ENCODE measurements around the gene GJC1. TPM values are rescaled to one million over a fixed set of nuclear protein-coding genes. Genes with fewer than 3 reads are reported as not detected.
"Not testable (repeated sequence)": the region's sequence is repeated elsewhere in the genome, so short reads cannot be mapped to it uniquely, and the experiment has no call there.

The GJC1 gene
- total and polyA plus RNA-seq, 5 donors = 20.8 to 64.0 (median 44.9) TPM

- H3K4me3 ChIP-seq (ENCODE audit: low read length); intact Hi-C loops (cut with DNase I); H3K4me1 ChIP-seq (ENCODE audit: control insufficient read depth, insufficient read depth, low read length); DNase-seq; H3K27ac ChIP-seq (ENCODE audit: low read length); ATAC-seq; H3K27me3 ChIP-seq (ENCODE audit: control insufficient read depth, insufficient read depth); H3K9me3 ChIP-seq (ENCODE audit: control insufficient read depth, low read length): not testable (repeated sequence)
- WGBS = 96% methylated on average over 9 of the region's 9 CpGs
Observed at GRCh38 chr17:44825236-44825635, 4.9 kb downstream of the GJC1 start.

DNA sequence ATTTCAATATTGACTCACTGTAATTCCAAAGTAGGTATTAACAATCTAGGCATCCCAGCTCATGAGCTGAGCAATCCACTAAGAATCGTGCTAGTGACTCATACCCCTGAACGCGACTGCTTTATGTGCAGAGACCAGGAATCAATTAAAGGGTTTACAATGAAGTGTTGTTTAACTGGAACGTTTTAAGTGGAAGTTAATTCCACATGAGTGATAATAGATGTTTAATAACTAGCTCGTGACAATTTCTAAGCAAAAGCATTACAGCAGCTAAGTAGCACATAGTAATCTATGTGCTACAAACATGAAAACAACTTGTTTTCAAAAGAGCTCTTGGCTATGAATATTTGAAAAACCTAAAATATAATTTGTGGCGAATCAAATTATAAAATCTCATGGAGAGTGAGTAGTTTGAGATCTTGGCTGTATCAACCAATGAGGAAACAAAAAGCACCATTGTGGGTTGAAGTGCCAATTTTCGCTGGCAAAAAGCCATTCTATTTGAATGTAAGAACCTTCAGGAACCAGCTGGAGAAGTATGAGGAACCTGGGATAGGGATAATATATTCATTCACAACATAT is 9.4 kb downstream of the GJC1 start:
- Histone ChIP-seq H3K4me3 (ENCODE audit: low read length) (no peak overlapping the region), H3K4me1 (ENCODE audit: control insufficient read depth, insufficient read depth, low read length) (peaks cover 2% of the 10 kb centered on the region), H3K27me3 (ENCODE audit: control insufficient read depth, insufficient read depth) (no peaks in the 10 kb centered on the region), H3K9me3 (ENCODE audit: control insufficient read depth, low read length) (no peaks in the 10 kb centered on the region), H3K27ac (ENCODE audit: low read length) (peak overlapping the region; percentile 52)
- 36% methylated on average over 7 of the region's 7 CpGs for WGBS
- intact Hi-C loops (cut with DNase I) = no loop called here
- no peak for ATAC-seq
- no peak for DNase-seq

- H3K4me1 ChIP-seq (ENCODE audit: control insufficient read depth, insufficient read depth, low read length) = not testable (repeated sequence)
Observed at GRCh38 chr17:44818508-44818907, 11.6 kb downstream of the GJC1 start.

GRCh38 chr17:44812263-44812662 is 17.8 kb downstream of the GJC1 start:
- intact Hi-C loops (cut with DNase I) = no loop called here
- Histone ChIP-seq H3K27me3 (ENCODE audit: control insufficient read depth, insufficient read depth) (no peaks in the 10 kb centered on the region), H3K4me3 (ENCODE audit: low read length) (no peak overlapping the region), H3K4me1 (ENCODE audit: control insufficient read depth, insufficient read depth, low read length) (peaks cover 2% of the 10 kb centered on the region), H3K9me3 (ENCODE audit: control insufficient read depth, low read length) (no peaks in the 10 kb centered on the region), H3K27ac (ENCODE audit: low read length) (no peak overlapping the region)
- no peak for ATAC-seq
- no peak for DNase-seq
- WGBS = 46% methylated on average over 4 of the region's 4 CpGs

More at GRCh38 chr17:44818508-44818907, 11.6 kb downstream of the GJC1 start:
- H3K4me3 ChIP-seq (ENCODE audit: low read length); DNase-seq; H3K27ac ChIP-seq (ENCODE audit: low read length); H3K9me3 ChIP-seq (ENCODE audit: control insufficient read depth, low read length); ATAC-seq; intact Hi-C loops (cut with DNase I); H3K27me3 ChIP-seq (ENCODE audit: control insufficient read depth, insufficient read depth): not testable (repeated sequence)
- WGBS = 85% methylated on average over 6 of the region's 6 CpGs

GRCh38 chr17:44808656-44809388 is 21.3 kb downstream of the GJC1 start:
- H3K4me3 ChIP-seq (ENCODE audit: low read length); ATAC-seq; H3K27me3 ChIP-seq (ENCODE audit: control insufficient read depth, insufficient read depth); H3K9me3 ChIP-seq (ENCODE audit: control insufficient read depth, low read length); intact Hi-C loops (cut with DNase I); H3K4me1 ChIP-seq (ENCODE audit: control insufficient read depth, insufficient read depth, low read length); H3K27ac ChIP-seq (ENCODE audit: low read length); DNase-seq: not testable (repeated sequence)
- WGBS = 96% methylated on average over 9 of the region's 9 CpGs

GRCh38 chr17:44808156-44808555 is 21.9 kb downstream of the GJC1 start:
- no peak overlapping the region for H3K27ac ChIP-seq (ENCODE audit: low read length)
- ATAC-seq = no peak
- whole genome bisulfite sequencing = 83% methylated on average over 4 of the region's 4 CpGs
- intact Hi-C loops (cut with DNase I) = no loop called here
- no peak for DNase-seq
- H3K27me3 ChIP-seq (ENCODE audit: control insufficient read depth, insufficient read depth) = no peaks in the 10 kb centered on the region
- H3K4me1 ChIP-seq (ENCODE audit: control insufficient read depth, insufficient read depth, low read length) = peaks cover 9% of the 10 kb centered on the region
- H3K4me3 ChIP-seq (ENCODE audit: low read length) = no peak overlapping the region
- no peaks in the 10 kb centered on the region for H3K9me3 ChIP-seq (ENCODE audit: control insufficient read depth, low read length)

DNA sequence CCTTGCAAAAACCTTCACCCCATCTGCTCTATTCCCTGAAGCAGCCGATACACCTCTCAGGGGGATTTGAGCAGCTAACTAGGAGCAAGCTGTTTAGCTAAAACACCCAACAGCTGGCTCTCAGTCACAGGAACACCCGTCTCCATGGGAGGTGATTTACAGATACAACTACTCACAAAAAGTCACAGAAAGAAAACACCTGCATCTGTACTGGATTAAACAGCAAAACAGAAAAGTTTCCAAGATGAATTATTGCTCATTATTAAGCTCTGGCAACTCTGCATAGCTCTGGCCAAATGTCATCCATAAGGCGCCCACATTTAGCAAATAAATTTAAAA is 22.3 kb downstream of the GJC1 start:
- no peak overlapping the region for H3K4me3 ChIP-seq (ENCODE audit: low read length)
- no peaks in the 10 kb centered on the region for H3K27me3 ChIP-seq (ENCODE audit: control insufficient read depth, insufficient read depth)
- ATAC-seq = no peak
- peak overlapping the region; percentile 37 for H3K27ac ChIP-seq (ENCODE audit: low read length)
- peaks cover 9% of the 10 kb centered on the region for H3K4me1 ChIP-seq (ENCODE audit: control insufficient read depth, insufficient read depth, low read length)
- intact Hi-C loops (cut with DNase I) = no loop called here
- WGBS = 69% methylated on average over 3 of the region's 3 CpGs
- DNase-seq = no peak
- no peaks in the 10 kb centered on the region for H3K9me3 ChIP-seq (ENCODE audit: control insufficient read depth, low read length)

DNA sequence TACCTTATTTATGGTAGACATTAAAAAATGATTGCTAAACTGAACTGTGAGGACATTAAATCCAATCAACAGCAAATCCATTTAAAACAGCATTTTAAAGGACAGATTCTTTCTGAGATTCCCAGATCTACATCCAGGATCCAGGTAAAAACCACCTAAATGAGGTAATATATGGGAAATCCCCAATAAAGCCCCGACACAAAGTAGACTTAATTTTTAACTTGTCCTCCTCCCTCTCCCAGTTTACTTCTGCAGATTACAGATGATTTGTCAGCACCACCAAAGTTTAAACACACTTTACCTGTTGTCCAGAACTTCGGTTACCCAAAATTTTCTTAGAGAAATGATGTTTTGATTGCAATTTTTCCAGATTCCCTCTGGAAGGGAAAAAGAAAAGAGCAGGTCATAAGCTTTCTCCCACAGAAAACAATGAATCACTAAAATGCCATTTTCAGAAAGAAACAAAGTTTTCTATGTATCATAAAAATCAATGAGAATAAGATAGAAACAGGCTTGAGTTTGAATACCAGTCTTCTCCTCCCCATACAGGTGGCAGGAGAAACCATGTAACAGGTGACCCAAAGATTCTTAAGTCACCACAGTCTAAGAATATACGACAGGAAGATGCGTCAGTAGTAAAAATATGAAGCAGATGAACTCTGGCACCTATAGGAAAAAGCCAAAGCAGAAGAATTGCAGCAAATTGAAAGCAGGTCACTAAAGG is 22.8 kb downstream of the GJC1 start:
- ATAC-seq (no peak), DNase-seq (no peak)
- H3K27me3 ChIP-seq (ENCODE audit: control insufficient read depth, insufficient read depth) = no peaks in the 10 kb centered on the region
- peak overlapping the region; percentile 37 for H3K27ac ChIP-seq (ENCODE audit: low read length)
- no peaks in the 10 kb centered on the region for H3K9me3 ChIP-seq (ENCODE audit: control insufficient read depth, low read length)
- intact Hi-C loops (cut with DNase I) = no loop called here
- H3K4me3 ChIP-seq (ENCODE audit: low read length) = no peak overlapping the region
- WGBS = 78% methylated on average over 4 of the region's 4 CpGs
- H3K4me1 ChIP-seq (ENCODE audit: control insufficient read depth, insufficient read depth, low read length) = peaks cover 9% of the 10 kb centered on the region

- H3K9me3 ChIP-seq (ENCODE audit: control insufficient read depth, low read length) = no peaks in the 10 kb centered on the region
- intact Hi-C loops (cut with DNase I) = no loop called here
- no peak overlapping the region for H3K4me3 ChIP-seq (ENCODE audit: low read length)
- WGBS = 79% methylated on average over 10 of the region's 10 CpGs
- peak overlapping the region; percentile 92 for H3K27ac ChIP-seq (ENCODE audit: low read length)
- ATAC-seq = peak; percentile 75 to 84
- H3K27me3 ChIP-seq (ENCODE audit: control insufficient read depth, insufficient read depth) = no peaks in the 10 kb centered on the region
- H3K4me1 ChIP-seq (ENCODE audit: control insufficient read depth, insufficient read depth, low read length) = peaks cover 9% of the 10 kb centered on the region
- peak in 1 of 3 donors; percentile 59 for DNase-seq
Observed at GRCh38 chr17:44804302-44805089, 25.6 kb downstream of the GJC1 start.

DNA sequence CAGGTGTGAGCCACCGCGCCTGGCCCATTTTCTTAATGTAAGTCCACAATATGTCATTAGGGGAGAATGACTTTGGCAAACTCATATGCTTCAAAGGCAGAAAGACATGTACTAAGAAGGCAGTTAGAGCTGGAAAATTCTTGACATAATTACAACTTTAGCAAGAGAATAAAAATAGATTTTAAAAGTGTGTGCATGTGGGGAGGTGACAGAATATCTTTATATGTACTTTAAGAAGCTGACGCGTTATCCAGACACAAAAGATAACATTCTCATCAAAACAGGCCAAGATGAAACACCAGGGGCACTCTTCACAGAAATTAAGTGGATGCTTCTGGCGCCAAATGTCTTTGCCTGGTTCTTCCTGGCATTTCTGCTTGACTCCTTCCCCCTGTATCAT is 28.2 kb downstream of the GJC1 start:
- Histone ChIP-seq H3K9me3 (ENCODE audit: control insufficient read depth, low read length) (no peaks in the 10 kb centered on the region), H3K4me1 (ENCODE audit: control insufficient read depth, insufficient read depth, low read length) (peaks cover 6% of the 10 kb centered on the region), H3K4me3 (ENCODE audit: low read length) (no peak overlapping the region), H3K27me3 (ENCODE audit: control insufficient read depth, insufficient read depth) (no peaks in the 10 kb centered on the region), H3K27ac (ENCODE audit: low read length) (peak overlapping the region; percentile 61)
- WGBS = 67% methylated on average over 5 of the region's 5 CpGs
- DNase-seq (no peak), ATAC-seq (no peak)
- intact Hi-C loops (cut with DNase I) = no loop called here

- Histone ChIP-seq H3K4me3 (ENCODE audit: low read length) (no peak overlapping the region), H3K4me1 (ENCODE audit: control insufficient read depth, insufficient read depth, low read length) (peaks cover 11% of the 10 kb centered on the region), H3K27ac (ENCODE audit: low read length) (no peak overlapping the region), H3K9me3 (ENCODE audit: control insufficient read depth, low read length) (no peaks in the 10 kb centered on the region), H3K27me3 (ENCODE audit: control insufficient read depth, insufficient read depth) (no peaks in the 10 kb centered on the region)
- DNase-seq = peak in 1 of 3 donors; percentile 7
- WGBS = 74% methylated on average over 2 of the region's 2 CpGs
- intact Hi-C loops (cut with DNase I) = no loop called here
- peak; percentile 37 to 53 for ATAC-seq
Observed at GRCh38 chr17:44798356-44798755, 31.7 kb downstream of the GJC1 start.
